ENCODE measurements around the gene ARHGEF7. TPM values are rescaled to one million over a fixed set of nuclear protein-coding genes. Genes with fewer than 3 reads are reported as not detected.

Gene ARHGEF7
- total and polyA plus RNA-seq, 2 experiments from 2014 or later: 23.6 to 58.9 TPM

GRCh38 chr13:111265006-111265700 lies 150.0 kb downstream of the ARHGEF7 start:
- peaks cover 1% of the 10 kb centered on the region for H3K27me3 Mint-ChIP-seq (ENCODE audit: insufficient read depth, low read depth, poor library complexity)
- no peak overlapping the region for H3K4me3 Mint-ChIP-seq
- H3K9me3 Mint-ChIP-seq: no peaks in the 10 kb centered on the region; the same call in 2 of the 3 replicates
- no peak overlapping the region for H3K4me2 ChIP-seq
- ATAC-seq: peak; percentile 53
- H3K4me1 ChIP-seq (ENCODE audit: insufficient read depth): no peaks in the 10 kb centered on the region
- H2AFZ ChIP-seq: no peak overlapping the region
- DNase-seq (ENCODE audit: low spot score): no peak
- H3F3A ChIP-seq (replicated peaks; ENCODE audit: low read depth): no peaks in the 10 kb centered on the region
- H3K27ac Mint-ChIP-seq: 0 out of 2 replicates have a peak overlapping the region, but pooled peaks have one; percentile 14
- H3K27me3 ChIP-seq (ENCODE audit: insufficient read depth): no peaks in the 10 kb centered on the region
- peaks cover 21% of the 10 kb centered on the region for H3K4me1 Mint-ChIP-seq
- H3K4me3 ChIP-seq: no peak overlapping the region
- H3K36me3 Mint-ChIP-seq (ENCODE audit: low read depth): peaks cover 15% of the 10 kb centered on the region
- no peaks in the 10 kb centered on the region for H3K9me2 ChIP-seq (ENCODE audit: insufficient read depth)
- no peak for TF ChIP-seq EZH2phosphoT487 (IDR thresholded peaks at IDR 0.05; ENCODE audit: unreplicated experiment)
- TF ChIP-seq REST (IDR thresholded peaks at IDR 0.05; ENCODE audit: unreplicated experiment): no peak
- no peak for TF ChIP-seq STAT1 (IDR thresholded peaks at IDR 0.05; ENCODE audit: unreplicated experiment)
- TF ChIP-seq CTCF (conservative IDR thresholded peaks at IDR 0.05; ENCODE audit: low read depth in 2 of 2): no peak
- no peak for TF ChIP-seq ETS1 (IDR thresholded peaks at IDR 0.05)
- no peak for TF ChIP-seq POLR2AphosphoS5 (IDR thresholded peaks at IDR 0.05; ENCODE audit: low read depth)
- no peak for TF ChIP-seq JUNB (IDR thresholded peaks at IDR 0.05; ENCODE audit: unreplicated experiment)
- TF ChIP-seq NANOG (IDR thresholded peaks at IDR 0.05; ENCODE audit: borderline replicate concordance): no peak
- no peak for TF ChIP-seq EZH2 (IDR thresholded peaks at IDR 0.05; ENCODE audit: low read depth, unreplicated experiment)
- no peak for TF ChIP-seq ZNF462 (CRISPR knock-in tag; IDR thresholded peaks at IDR 0.05)
- TF ChIP-seq ZNF114 (CRISPR knock-in tag; IDR thresholded peaks at IDR 0.05): no peak
- TF ChIP-seq ZNF331 (CRISPR knock-in tag; IDR thresholded peaks at IDR 0.05; ENCODE audit: low read depth): no peak
- TF ChIP-seq CREB1 (CRISPR knock-in tag; IDR thresholded peaks at IDR 0.05; ENCODE audit: low read depth): no peak
- H3K27ac ChIP-seq (ENCODE audit: low read depth): no peak overlapping the region
- H4K20me1 ChIP-seq (replicated peaks; ENCODE audit: insufficient read depth): peaks cover 12% of the 10 kb centered on the region
- peaks cover 11% of the 10 kb centered on the region for H3K79me2 ChIP-seq (replicated peaks; ENCODE audit: insufficient read depth)
- H3K36me3 ChIP-seq (ENCODE audit: insufficient read depth): no peaks in the 10 kb centered on the region

Measured in GM23338 (cell line).